NB4 (cell line): Measurements from ENCODE around the gene NT5M.
"Not testable (repeated sequence)": the region's sequence is repeated elsewhere in the genome, so short reads cannot be mapped to it uniquely, and the experiment has no call there.

Experiments
- DNase-seq: peaks from one replicate; pipeline ENCODE4 v3.0.0; 2010; ENCODE audit warnings: low read depth
- H3K4me3 ChIP-seq: one replicate; pipeline ENCODE4 v1.5.1; 2011; ENCODE audit warnings: mild to moderate bottlenecking, low read depth, low read length, moderate library complexity
- MYC ChIP-seq: IDR thresholded peaks from 2 replicates; pipeline ENCODE4 v1.6.1; 2011; ENCODE audit warnings: low read depth, low read length
- POLR2A ChIP-seq: IDR thresholded peaks from 2 replicates; pipeline ENCODE4 v1.6.1; 2011; ENCODE audit warnings: mild to moderate bottlenecking; ENCODE audit not compliant: insufficient read length; ENCODE audit errors: extremely low read depth
- TF ChIP-seq, protein P1 (sequence below): IDR thresholded peaks from 2 replicates; pipeline ENCODE4 v1.6.1; 2011; ENCODE audit warnings: low read depth, low read length
- TF ChIP-seq, protein P2 (sequence below): IDR thresholded peaks from one replicate; pipeline ENCODE4 v1.5.1; 2012; ENCODE audit warnings: low read depth, low read length

The NT5M gene

DNA sequence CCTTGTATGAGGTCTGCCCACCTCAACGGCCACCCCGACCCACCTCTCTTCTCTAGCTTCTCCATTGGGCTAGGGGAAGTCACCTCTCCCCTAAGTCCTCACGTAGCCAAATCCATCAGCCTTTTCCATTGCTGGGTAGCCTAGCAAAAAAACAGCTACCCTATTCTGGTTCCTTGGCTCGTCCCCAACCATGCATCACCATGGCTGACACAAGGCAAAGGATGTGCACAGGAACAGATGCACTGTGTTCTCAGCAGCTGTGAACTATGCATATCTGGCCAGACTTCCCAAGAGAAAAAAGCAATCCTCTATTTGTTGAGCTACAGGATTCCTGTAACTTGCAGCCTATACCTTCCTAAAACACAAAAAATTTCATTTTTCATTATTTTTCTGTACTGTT is 44.2 kb upstream of the NT5M start:
- no peak overlapping the region for H3K4me3 ChIP-seq
- no peak for DNase-seq
- TF ChIP-seq, protein P1, sequence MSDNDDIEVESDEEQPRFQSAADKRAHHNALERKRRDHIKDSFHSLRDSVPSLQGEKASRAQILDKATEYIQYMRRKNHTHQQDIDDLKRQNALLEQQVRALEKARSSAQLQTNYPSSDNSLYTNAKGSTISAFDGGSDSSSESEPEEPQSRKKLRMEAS: no peak
- TF ChIP-seq POLR2A: no peak
- TF ChIP-seq, protein P2, sequence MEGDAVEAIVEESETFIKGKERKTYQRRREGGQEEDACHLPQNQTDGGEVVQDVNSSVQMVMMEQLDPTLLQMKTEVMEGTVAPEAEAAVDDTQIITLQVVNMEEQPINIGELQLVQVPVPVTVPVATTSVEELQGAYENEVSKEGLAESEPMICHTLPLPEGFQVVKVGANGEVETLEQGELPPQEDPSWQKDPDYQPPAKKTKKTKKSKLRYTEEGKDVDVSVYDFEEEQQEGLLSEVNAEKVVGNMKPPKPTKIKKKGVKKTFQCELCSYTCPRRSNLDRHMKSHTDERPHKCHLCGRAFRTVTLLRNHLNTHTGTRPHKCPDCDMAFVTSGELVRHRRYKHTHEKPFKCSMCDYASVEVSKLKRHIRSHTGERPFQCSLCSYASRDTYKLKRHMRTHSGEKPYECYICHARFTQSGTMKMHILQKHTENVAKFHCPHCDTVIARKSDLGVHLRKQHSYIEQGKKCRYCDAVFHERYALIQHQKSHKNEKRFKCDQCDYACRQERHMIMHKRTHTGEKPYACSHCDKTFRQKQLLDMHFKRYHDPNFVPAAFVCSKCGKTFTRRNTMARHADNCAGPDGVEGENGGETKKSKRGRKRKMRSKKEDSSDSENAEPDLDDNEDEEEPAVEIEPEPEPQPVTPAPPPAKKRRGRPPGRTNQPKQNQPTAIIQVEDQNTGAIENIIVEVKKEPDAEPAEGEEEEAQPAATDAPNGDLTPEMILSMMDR: no peak
- no peak for TF ChIP-seq MYC

DNA sequence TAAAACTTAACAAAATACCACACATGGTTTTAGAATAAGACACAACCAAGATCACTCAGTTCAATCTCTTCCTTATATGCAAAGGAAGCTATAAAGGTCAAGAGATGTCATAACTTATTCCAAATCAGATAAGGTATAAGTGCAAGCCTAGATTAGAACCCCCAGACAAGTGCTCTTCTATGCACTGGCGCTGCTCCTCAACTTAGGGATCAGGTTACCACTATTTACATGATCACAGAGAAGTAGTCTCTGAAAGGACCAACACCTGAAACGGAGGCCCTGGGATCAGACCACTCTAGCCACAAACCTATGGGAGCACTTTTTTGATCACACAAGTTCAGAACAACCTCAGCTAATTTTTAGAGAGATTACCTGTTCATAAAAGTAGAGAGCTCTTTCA is 38.7 kb upstream of the NT5M start:
- H3K4me3 ChIP-seq: no peak overlapping the region
- TF ChIP-seq, protein P1: no peak
- TF ChIP-seq POLR2A (no peak), MYC (no peak)
- TF ChIP-seq, protein P2: no peak
- DNase-seq: no peak

DNA sequence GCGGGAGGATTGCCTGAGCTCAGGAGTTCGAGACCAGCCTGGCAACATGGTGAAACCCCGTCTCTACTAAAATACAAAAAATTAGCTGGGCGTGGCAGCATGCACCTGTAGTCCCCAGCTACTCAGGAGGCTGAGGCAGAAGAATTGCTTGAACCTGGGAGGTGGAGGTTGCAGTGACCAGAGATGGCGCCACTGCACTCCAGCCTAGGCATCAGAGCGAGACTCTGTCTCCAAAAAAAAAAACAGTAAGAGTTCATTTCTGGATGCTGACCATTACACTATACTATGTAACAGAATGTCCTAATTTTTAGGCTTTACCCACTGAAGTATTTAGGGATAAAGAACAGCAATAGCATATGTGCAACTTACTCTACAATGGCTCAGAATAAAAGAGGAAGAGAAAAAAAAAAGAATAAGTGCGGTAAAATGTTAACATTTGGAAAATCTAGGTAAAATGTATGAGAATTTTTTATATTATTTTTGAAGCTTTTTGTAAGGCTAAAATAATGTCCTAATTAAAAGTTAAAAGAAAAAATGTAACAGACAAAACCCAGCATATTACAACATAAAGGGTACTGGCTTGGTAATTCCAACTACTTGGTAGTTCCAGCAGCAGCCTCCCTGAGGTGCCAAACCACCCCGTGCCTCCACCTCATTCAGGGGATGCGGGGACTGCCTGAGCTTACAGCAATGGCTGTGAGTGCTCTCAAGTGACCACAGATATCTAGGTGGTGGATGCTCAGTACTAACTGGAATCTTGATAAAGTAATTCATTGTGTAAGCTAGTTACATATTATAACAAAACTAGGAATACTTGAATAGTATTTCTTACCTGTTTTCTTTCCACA is 33.0 kb upstream of the NT5M start:
- TF ChIP-seq, protein P2: peak; percentile 45
- TF ChIP-seq, protein P1: no peak
- TF ChIP-seq POLR2A (no peak), MYC (no peak)
- DNase-seq: peak; percentile 38
- no peak overlapping the region for H3K4me3 ChIP-seq

DNA sequence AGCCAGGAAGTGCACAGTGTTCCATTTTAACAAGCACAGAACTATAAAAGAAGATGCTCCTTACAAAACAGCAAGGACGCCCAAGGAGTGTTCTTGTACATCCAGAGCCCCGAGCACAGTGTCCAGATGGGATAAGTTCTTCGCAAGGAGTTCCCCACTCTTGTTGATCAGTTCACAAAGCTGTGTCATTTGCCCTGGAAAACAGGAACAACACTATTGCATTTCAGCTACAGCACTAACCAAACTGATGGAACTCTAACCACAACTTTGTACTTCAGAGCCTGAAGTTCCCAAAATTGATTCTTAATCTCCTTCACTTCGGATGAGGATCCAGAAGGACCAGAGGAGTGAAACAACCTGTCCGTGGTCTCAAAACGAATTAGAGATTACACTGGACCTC is 27.2 kb upstream of the NT5M start:
- no peak overlapping the region for H3K4me3 ChIP-seq
- no peak for DNase-seq

DNA sequence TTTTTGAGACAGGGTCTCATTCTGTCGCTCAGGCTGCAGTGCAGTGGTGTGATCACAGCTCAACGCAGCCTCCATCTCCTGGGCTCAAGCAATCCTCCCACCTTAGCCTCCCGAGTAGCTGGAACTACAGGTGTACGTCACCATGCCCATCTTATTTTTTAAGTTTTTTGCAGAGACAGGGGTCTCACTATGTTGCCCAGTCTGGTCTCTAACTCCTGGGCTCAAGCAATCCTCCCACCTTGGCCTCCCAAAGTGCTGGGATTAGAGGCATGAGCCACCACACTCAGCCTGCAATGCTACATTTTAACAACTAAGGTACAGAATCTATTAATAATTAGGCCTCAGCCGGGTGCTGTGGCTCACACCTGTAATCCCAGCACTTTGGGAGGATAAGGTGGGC is 25.7 kb upstream of the NT5M start:
- DNase-seq: not testable (repeated sequence)
- H3K4me3 ChIP-seq: peak overlapping the region; percentile 23

More for the DNA sequence above, 27.2 kb upstream of the NT5M start:
- TF ChIP-seq MYC (no peak), POLR2A (no peak)
- TF ChIP-seq, protein P1: no peak
- TF ChIP-seq, protein P2: no peak

DNA sequence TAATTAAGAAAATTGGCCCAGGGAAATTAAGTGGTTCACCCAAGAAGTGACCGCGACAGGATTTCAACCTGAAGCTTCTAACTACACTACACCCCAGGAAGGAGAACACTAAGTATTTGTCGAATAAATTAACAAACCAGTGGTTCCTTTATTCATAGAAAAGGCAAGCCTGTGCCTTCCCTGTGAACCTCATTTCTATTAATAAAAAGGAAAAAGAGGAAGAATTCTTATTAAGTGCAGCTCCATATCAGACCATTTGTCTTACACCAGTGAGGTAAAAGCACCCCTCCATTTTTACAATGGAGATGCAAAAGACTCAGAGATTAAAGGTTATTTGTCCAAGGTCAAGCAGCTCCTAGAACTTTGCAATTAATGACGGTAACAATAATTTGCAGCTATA is 23.9 kb upstream of the NT5M start:
- H3K4me3 ChIP-seq: peak overlapping the region; percentile 83
- TF ChIP-seq MYC (no peak), POLR2A (no peak)
- TF ChIP-seq, protein P1: no peak
- TF ChIP-seq, protein P2: no peak

More for the DNA sequence above, 23.9 kb upstream of the NT5M start:
- DNase-seq: no peak
